Measurements from ENCODE around the gene KHSRP. TPM values are rescaled to one million over a fixed set of nuclear protein-coding genes. Genes with fewer than 3 reads are reported as not detected.

The KHSRP gene
- total RNA-seq, 1 donor from 2014 or later, result 175 TPM

- H3K27me3 ChIP-seq (ENCODE audit: control insufficient read depth, insufficient read depth, low read length), result no peaks in the 10 kb centered on the region
- no peak for DNase-seq (ENCODE audit: low read depth)
- TF ChIP-seq, protein P1, sequence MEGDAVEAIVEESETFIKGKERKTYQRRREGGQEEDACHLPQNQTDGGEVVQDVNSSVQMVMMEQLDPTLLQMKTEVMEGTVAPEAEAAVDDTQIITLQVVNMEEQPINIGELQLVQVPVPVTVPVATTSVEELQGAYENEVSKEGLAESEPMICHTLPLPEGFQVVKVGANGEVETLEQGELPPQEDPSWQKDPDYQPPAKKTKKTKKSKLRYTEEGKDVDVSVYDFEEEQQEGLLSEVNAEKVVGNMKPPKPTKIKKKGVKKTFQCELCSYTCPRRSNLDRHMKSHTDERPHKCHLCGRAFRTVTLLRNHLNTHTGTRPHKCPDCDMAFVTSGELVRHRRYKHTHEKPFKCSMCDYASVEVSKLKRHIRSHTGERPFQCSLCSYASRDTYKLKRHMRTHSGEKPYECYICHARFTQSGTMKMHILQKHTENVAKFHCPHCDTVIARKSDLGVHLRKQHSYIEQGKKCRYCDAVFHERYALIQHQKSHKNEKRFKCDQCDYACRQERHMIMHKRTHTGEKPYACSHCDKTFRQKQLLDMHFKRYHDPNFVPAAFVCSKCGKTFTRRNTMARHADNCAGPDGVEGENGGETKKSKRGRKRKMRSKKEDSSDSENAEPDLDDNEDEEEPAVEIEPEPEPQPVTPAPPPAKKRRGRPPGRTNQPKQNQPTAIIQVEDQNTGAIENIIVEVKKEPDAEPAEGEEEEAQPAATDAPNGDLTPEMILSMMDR (IDR thresholded peaks at IDR 0.05; ENCODE audit: insufficient read depth, low read length, poor library complexity, severe bottlenecking), result no peak
- peaks cover 1% of the 10 kb centered on the region for H3K36me3 ChIP-seq (ENCODE audit: control insufficient read depth, insufficient read depth, low read length)
- no peak overlapping the region for H3K4me3 ChIP-seq (ENCODE audit: low read depth, low read length)
Measured at GRCh38 chr19:6364353-6364752, 60.3 kb downstream of the KHSRP start.

Other genes with a start within 250 kb of the KHSRP start
- 23.1 and 27.6 TPM in 2 replicates for gene MLLT1, start 144.8 kb downstream of the KHSRP start, total RNA-seq
- gene ACER1, start 91.2 kb downstream of the KHSRP start, total RNA-seq, result not detected in 2 replicates
- 137 and 142 TPM in 2 replicates for gene CLPP, start 63.3 kb downstream of the KHSRP start, total RNA-seq
- gene ALKBH7, start 52.0 kb downstream of the KHSRP start, total RNA-seq, result 55.1 and 69.7 TPM in 2 replicates
- 1.5 TPM in 2 replicates for gene PSPN, start 48.9 kb downstream of the KHSRP start, total RNA-seq
- 48.7 and 51.3 TPM in 2 replicates for gene GTF2F1, start 31.6 kb downstream of the KHSRP start, total RNA-seq
- not detected in 2 replicates for gene SLC25A41, start 9.0 kb upstream of the KHSRP start, total RNA-seq
- 68.6 and 87.7 TPM in 2 replicates for gene SLC25A23, start 35.0 kb upstream of the KHSRP start, total RNA-seq
- 84.5 and 87.8 TPM in 2 replicates for gene CRB3, start 39.5 kb upstream of the KHSRP start, total RNA-seq
- gene DENND1C, start 57.0 kb upstream of the KHSRP start, total RNA-seq, result 1.6 and 4.6 TPM in 2 replicates
- 1.3 and 4.0 TPM in 2 replicates for gene TUBB4A, start 77.5 kb upstream of the KHSRP start, total RNA-seq
- gene TNFSF9, start 106.2 kb upstream of the KHSRP start, total RNA-seq, result 8.9 and 12.3 TPM in 2 replicates
- gene CD70, start 166.3 kb upstream of the KHSRP start, total RNA-seq, result 16.0 and 21.4 TPM in 2 replicates
- not detected in 2 replicates for gene TNFSF14, start 245.3 kb upstream of the KHSRP start, total RNA-seq